Mucosa of descending colon (tissue), 3 donors: Measurements from ENCODE around the gene SMURF2. TPM values are rescaled to one million over a fixed set of nuclear protein-coding genes. Genes with fewer than 3 reads are reported as not detected.
A peak's percentile ranks its signal among the peaks of the same experiment; 100 is the strongest.

ENCODE experiments used
- ATAC-seq: fragments of 200-7000 bp; cut with Tn5 transposase; one replicate; pipeline ENCODE4 v1.9.1; 2020; ENCODE audit warnings: mild to moderate bottlenecking, moderate library complexity
- DNase-seq, 3 donors: peaks; one replicate each; pipeline ENCODE4 v3.0.0-alpha.2; 2020
- H3K36me3 ChIP-seq: fragments of 200-600 bp; one replicate; pipeline ENCODE4 v1.8.0; 2021; ENCODE audit warnings: low read depth, mild to moderate bottlenecking
- H3K4me1 ChIP-seq: fragments of 200-600 bp; one replicate; pipeline ENCODE4 v1.8.0; 2021; ENCODE audit warnings: low read depth, mild to moderate bottlenecking
- H3K4me3 ChIP-seq: fragments of 200-600 bp; one replicate; pipeline ENCODE4 v1.8.0; 2021; ENCODE audit warnings: mild to moderate bottlenecking
- H3K9me3 ChIP-seq: fragments of 200-600 bp; one replicate; pipeline ENCODE4 v1.8.0; 2021; ENCODE audit warnings: mild to moderate bottlenecking
- CTCF ChIP-seq: fragments of 200-600 bp; IDR thresholded peaks from one replicate; pipeline ENCODE4 v1.8.0; 2022; ENCODE audit warnings: antibody characterized with exemption, mild to moderate bottlenecking
- intact Hi-C, 2 donors: fragments of 100-400 bp; cut with DNase I in 1 of 2; cut with micrococcal nuclease in 1 of 2; formaldehyde crosslinking; loops; one replicate each; pipeline versions ENCODE4 v1.11.0 to v1.11.1; 2022; cut with DNase I, micrococcal nuclease
- microRNA-seq: library from miRNA; unstranded; fragments of <30 nt; microRNA quantifications from one replicate; pipeline ENCODE4, GENCODE V29; 2019
- total RNA-seq, 3 donors: library from RNA; stranded (reverse); fragmentation: NEBNext Ultra II Directional in 2 of 3; extraction: Animal tissue kit (Norgen Biotek cat#: 25700) in 2 of 3; gene quantifications; one replicate each; pipeline versions ENCODE4 v1.2.1 to v1.2.4, GENCODE V29; 2021 to 2023
- donor health status: DM: no; HTN: no; CAD: no; lungs with moderate emphysema.
- donor health status: DM: no; HTN: no; CAD: no.
- donor health status: DM: no; HTN: yes; CAD: no.

The SMURF2 gene
- total RNA-seq, 3 donors from 2014 or later = 14.9 to 25.4 (median 15.2) TPM

GRCh38 chr17:64497565-64498035, 164.5 kb downstream of the SMURF2 start:
- DNase-seq (no peak), ATAC-seq (peak; percentile 3)
- Histone ChIP-seq H3K4me1 (peaks cover 48% of the 10 kb centered on the region), H3K36me3 (peaks cover 31% of the 10 kb centered on the region), H3K9me3 (no peaks in the 10 kb centered on the region), H3K4me3 (no peak overlapping the region)
- TF ChIP-seq CTCF = no peak
- intact Hi-C loops = no loop called here

GRCh38 chr17:64496786-64497564, 165.1 kb downstream of the SMURF2 start, which contains the start of gene POLG2:
TSS of gene POLG2 (minus strand) at chr17:64497054. CDS start at chr17:64496968, 86 bp downstream.
- ATAC-seq (peak; percentile 97), DNase-seq (peak; percentile 95 to 97 (median 96))
- intact Hi-C loops = no loop called here
- H3K4me1 ChIP-seq = peaks cover 48% of the 10 kb centered on the region
- TF ChIP-seq CTCF = no peak
- peak within 1 kb of the TSS; percentile 37 for H3K4me3 ChIP-seq
- H3K36me3 ChIP-seq = peaks cover 25% of the 10 kb centered on the region
- no peaks in the 10 kb centered on the region for H3K9me3 ChIP-seq

GRCh38 chr17:64496348-64496785, 165.7 kb downstream of the SMURF2 start:
- Histone ChIP-seq H3K4me1 (peaks cover 48% of the 10 kb centered on the region), H3K36me3 (peaks cover 18% of the 10 kb centered on the region), H3K9me3 (no peaks in the 10 kb centered on the region), H3K4me3 (peak overlapping the region; percentile 37)
- DNase-seq = no peak
- intact Hi-C loops = no loop called here
- no peak for TF ChIP-seq CTCF
- no peak for ATAC-seq

Small RNAs within 50 kb of the gene (microRNA-seq; reads per million reads assigned to microRNA genes)
- gene MIR3064 = 2.1 reads per million
- not detected for gene MIR5047

Other genes with a start within 250 kb of the SMURF2 start
- gene MILR1, start 213.2 kb downstream of the SMURF2 start, total RNA-seq = 1 to 10 TPM; 4.4 to 4.6 (median 4.6) TPM
- 10 to 100 TPM; 10.8 to 13.5 (median 11.8) TPM for gene POLG2, start 165.3 kb downstream of the SMURF2 start, total RNA-seq
- gene DDX5, start 156.0 kb downstream of the SMURF2 start, total RNA-seq = 100 to 1,000 TPM; 464 to 736 (median 551) TPM
- 10 to 100 TPM; 37.1 to 50.8 (median 43.3) TPM for gene CEP95, start 155.3 kb downstream of the SMURF2 start, total RNA-seq